H9 (cell line): ENCODE results near the gene GBGT1. TPM values are rescaled to one million over a fixed set of nuclear protein-coding genes. Genes with fewer than 3 reads are reported as not detected.

ENCODE experiments used
- DNase-seq: peaks from one replicate; pipeline ENCODE4 v3.0.0-alpha.2; 2017
- H2AFZ ChIP-seq: one replicate; pipeline ENCODE4 v1.6.1; 2013; ENCODE audit warnings: mild to moderate bottlenecking, low read length, control low read depth, moderate library complexity
- H2AK5ac ChIP-seq: 2 replicates; pipeline ENCODE4 v1.6.1; 2013; ENCODE audit warnings: low read length, control low read depth, mixed read lengths; ENCODE audit not compliant: insufficient read length
- H2BK120ac ChIP-seq: one replicate; pipeline ENCODE4 v1.6.1; 2013; ENCODE audit warnings: low read depth, mild to moderate bottlenecking, low read length, control low read depth, inconsistent platforms; ENCODE audit not compliant: poor library complexity, severe bottlenecking
- H2BK12ac ChIP-seq: 2 replicates; pipeline ENCODE4 v1.6.1; 2013; ENCODE audit warnings: low read length, control low read depth, mixed read lengths, low read depth; ENCODE audit not compliant: insufficient read length
- H2BK15ac ChIP-seq: 2 replicates; pipeline ENCODE4 v1.6.1; 2013; ENCODE audit warnings: low read depth, low read length, control low read depth
- H2BK20ac ChIP-seq: one replicate; pipeline ENCODE4 v1.6.1; 2013; ENCODE audit warnings: low read depth, mild to moderate bottlenecking, low read length, control low read depth, inconsistent platforms; ENCODE audit not compliant: poor library complexity, severe bottlenecking
- H2BK5ac ChIP-seq: 2 replicates; pipeline ENCODE4 v1.6.1; 2013; ENCODE audit warnings: low read length, control low read depth, mixed read lengths; ENCODE audit not compliant: insufficient read length
- H3K14ac ChIP-seq: 2 replicates; pipeline ENCODE4 v1.6.1; 2013; ENCODE audit warnings: low read length, control low read depth; ENCODE audit not compliant: insufficient read depth
- H3K18ac ChIP-seq: 2 replicates; pipeline ENCODE4 v1.6.1; 2013; ENCODE audit warnings: low read depth, mild to moderate bottlenecking, mixed read lengths, low read length, control low read depth; ENCODE audit not compliant: insufficient read length
- H3K23ac ChIP-seq: 2 replicates; pipeline ENCODE4 v1.6.1; 2013; ENCODE audit warnings: low read length, control low read depth, mixed read lengths, low read depth; ENCODE audit not compliant: insufficient read length
- H3K23me2 ChIP-seq: 2 replicates; pipeline ENCODE4 v1.6.1; 2013; ENCODE audit warnings: low read depth, mild to moderate bottlenecking, mixed read lengths, low read length, control low read depth; ENCODE audit not compliant: insufficient read length, poor library complexity, severe bottlenecking
- H3K27ac ChIP-seq: 2 replicates; pipeline ENCODE4 v1.5.1; 2013; ENCODE audit warnings: low read length, control low read depth, mixed read lengths, low read depth; ENCODE audit not compliant: insufficient read length
- H3K27me3 ChIP-seq: 2 replicates; pipeline ENCODE4 v1.6.1; 2013; ENCODE audit warnings: low read length, control low read depth, inconsistent platforms; ENCODE audit not compliant: insufficient read depth
- H3K4ac ChIP-seq: 2 replicates; pipeline ENCODE4 v1.6.1; 2013; ENCODE audit warnings: low read depth, mild to moderate bottlenecking, control low read depth, inconsistent platforms, low read length, moderate library complexity
- H3K4me1 ChIP-seq: 2 replicates; pipeline ENCODE4 v1.6.1; 2013; ENCODE audit warnings: low read length, control low read depth, inconsistent platforms; ENCODE audit not compliant: insufficient read depth
- H3K4me2 ChIP-seq: 2 replicates; pipeline ENCODE4 v1.6.1; 2013; ENCODE audit warnings: low read length, control low read depth, mixed read lengths; ENCODE audit not compliant: insufficient read length, insufficient read depth
- H3K56ac ChIP-seq: 2 replicates; pipeline ENCODE4 v1.6.1; 2013; ENCODE audit warnings: low read depth, mild to moderate bottlenecking, mixed read lengths, low read length, control low read depth; ENCODE audit not compliant: insufficient read length
- H3K79me1 ChIP-seq: 2 replicates; pipeline ENCODE4 v1.6.1; 2013; ENCODE audit warnings: low read depth, mild to moderate bottlenecking, moderate library complexity, low read length, control low read depth, inconsistent platforms; ENCODE audit not compliant: insufficient read depth, poor library complexity, severe bottlenecking
- H3K79me2 ChIP-seq: 2 replicates; pipeline ENCODE4 v1.6.1; 2013; ENCODE audit warnings: low read length, control low read depth, inconsistent platforms; ENCODE audit not compliant: insufficient read depth
- H3K9ac ChIP-seq: 2 replicates; pipeline ENCODE4 v1.6.1; 2013; ENCODE audit warnings: low read length, control low read depth, mixed read lengths; ENCODE audit not compliant: insufficient read length; ENCODE audit errors: extremely low read depth
- H3K9me3 ChIP-seq: one replicate; pipeline ENCODE4 v1.6.1; 2013; ENCODE audit warnings: low read depth, low read length, inconsistent platforms; ENCODE audit not compliant: control insufficient read depth
- H3T11ph ChIP-seq: one replicate; pipeline ENCODE4 v1.6.1; 2013; ENCODE audit warnings: mild to moderate bottlenecking, low read length, control low read depth, inconsistent platforms
- H4K20me1 ChIP-seq: one replicate; pipeline ENCODE4 v1.6.1; 2013; ENCODE audit not compliant: control insufficient read depth, insufficient read length, insufficient read depth
- H4K5ac ChIP-seq: 2 replicates; pipeline ENCODE4 v1.6.1; 2013; ENCODE audit warnings: low read depth, mild to moderate bottlenecking, mixed read lengths, low read length, control low read depth; ENCODE audit not compliant: insufficient read length
- H4K8ac ChIP-seq: replicated peaks from 2 replicates; pipeline ENCODE4 v1.6.1; 2013; ENCODE audit warnings: low read length, control low read depth, mixed read lengths, low read depth; ENCODE audit not compliant: insufficient read length
- H4K91ac ChIP-seq: 2 replicates; pipeline ENCODE4 v1.6.1; 2013; ENCODE audit warnings: low read depth, mild to moderate bottlenecking, moderate library complexity, mixed read lengths, low read length, control low read depth; ENCODE audit not compliant: insufficient read length
- H3K27ac Mint-ChIP-seq, 3 experiments: 2 replicates in 2 of 3; 3 replicates in 1 of 3; pipeline ENCODE4 v1.8.0; 2020 to 2021; ENCODE audit warnings: mixed read lengths in 3 of 3, mild to moderate bottlenecking in 1 of 3, moderate library complexity in 1 of 3
- H3K27me3 Mint-ChIP-seq: 2 replicates; pipeline ENCODE4 v1.8.0; 2021; ENCODE audit warnings: low read depth, mild to moderate bottlenecking, moderate library complexity, mixed read lengths
- H3K36me3 Mint-ChIP-seq, 3 experiments: 2 replicates in 2 of 3; 3 replicates in 1 of 3; pipeline ENCODE4 v1.8.0; 2020 to 2021; ENCODE audit warnings: low read depth in 3 of 3, mixed read lengths in 3 of 3; ENCODE audit not compliant: insufficient read depth in 1 of 3
- H3K4me1 Mint-ChIP-seq, 2 experiments: 2 replicates each; pipeline ENCODE4 v1.8.0; 2020; ENCODE audit warnings: mixed read lengths in 2 of 2
- H3K4me3 Mint-ChIP-seq, 2 experiments: 2 replicates in 1 of 2; 3 replicates in 1 of 2; pipeline ENCODE4 v1.8.0; 2020 to 2021; ENCODE audit warnings: mild to moderate bottlenecking in 2 of 2, mixed read lengths in 2 of 2, moderate library complexity in 1 of 2
- H3K9me3 Mint-ChIP-seq, 2 experiments: 2 replicates in 1 of 2; 3 replicates in 1 of 2; pipeline ENCODE4 v1.8.0; 2020; ENCODE audit warnings: mild to moderate bottlenecking in 2 of 2, mixed read lengths in 2 of 2, moderate library complexity in 1 of 2
- WGBS: extraction: QIAGEN DNeasy Blood & Tissue Kit; methylation state at CpG from one replicate; pipeline ENCODE4 v1.1.7; 2013; ENCODE audit warnings: missing lambda C conversion rate, low lambda C conversion rate, mixed read lengths; ENCODE audit not compliant: insufficient read length; ENCODE audit errors: extremely low coverage; 5-methylcytosine and 5-hydroxymethylcytosine counted together
- total RNA-seq: library from RNA; stranded (reverse); gene quantifications from 2 replicates; pipeline ENCODE4 v1.2.1, GENCODE V29; 2021
- TF ChIP-seq, protein P1 (sequence below): fragments of 200-600 bp; sonication (generic); conservative IDR thresholded peaks from 3 replicates; pipeline ENCODE4 v1.8.0; 2021; ENCODE audit warnings: antibody characterized with exemption, mild to moderate bottlenecking

GBGT1 gene
- total RNA-seq, 1 experiment from 2014 or later = 9.3 TPM

GRCh38 chr9:133133681-133134387, 29.9 kb downstream of the GBGT1 start:
- Histone ChIP-seq H3K4me2 (no peak overlapping the region), H3T11ph (no peak overlapping the region), H3K9ac (no peak overlapping the region), H3K23ac (no peak overlapping the region), H2AFZ (no peak overlapping the region), H3K4me1 (no peaks in the 10 kb centered on the region), H4K5ac (no peak overlapping the region), H4K8ac (no peak overlapping the region), H2AK5ac (no peak overlapping the region), H3K56ac (no peak overlapping the region), H2BK120ac (no peak overlapping the region), H2BK15ac (no peak overlapping the region; the same call in 1 of the 2 replicates), H3K18ac (peak overlapping the region; percentile 82), H3K27me3 (no peaks in the 10 kb centered on the region), H3K23me2 (peaks cover 3% of the 10 kb centered on the region), H3K9me3 (no peaks in the 10 kb centered on the region), H3K14ac (peak overlapping the region; percentile 81), H2BK5ac (no peak overlapping the region), H3K79me1 (no peaks in the 10 kb centered on the region), H3K27ac (no peak overlapping the region), H2BK20ac (no peak overlapping the region), H3K4ac (peak overlapping the region; percentile 74), H3K79me2 (no peaks in the 10 kb centered on the region), H4K20me1 (no peaks in the 10 kb centered on the region), H4K91ac (peak overlapping the region; percentile 53), H2BK12ac (peak overlapping the region; percentile 29)
- Mint-ChIP-seq H3K36me3 (no peaks in the 10 kb centered on the region), H3K9me3 (no peaks in the 10 kb centered on the region), H3K4me1 (peaks cover 7 to 20% of the 10 kb centered on the region in 2 experiments; a peak in 3 of 4 replicates), H3K27me3 (peaks cover 2% of the 10 kb centered on the region; the same call in 1 of the 2 replicates), H3K4me3 (no peak overlapping the region), H3K27ac (peak overlapping the region; percentile 84 to 96 (median 88); a peak in 5 of 7 replicates)
- WGBS = no CpG with 5 or more reads among the region's 21 CpGs
- DNase-seq = peak; percentile 72
- TF ChIP-seq, protein P1, sequence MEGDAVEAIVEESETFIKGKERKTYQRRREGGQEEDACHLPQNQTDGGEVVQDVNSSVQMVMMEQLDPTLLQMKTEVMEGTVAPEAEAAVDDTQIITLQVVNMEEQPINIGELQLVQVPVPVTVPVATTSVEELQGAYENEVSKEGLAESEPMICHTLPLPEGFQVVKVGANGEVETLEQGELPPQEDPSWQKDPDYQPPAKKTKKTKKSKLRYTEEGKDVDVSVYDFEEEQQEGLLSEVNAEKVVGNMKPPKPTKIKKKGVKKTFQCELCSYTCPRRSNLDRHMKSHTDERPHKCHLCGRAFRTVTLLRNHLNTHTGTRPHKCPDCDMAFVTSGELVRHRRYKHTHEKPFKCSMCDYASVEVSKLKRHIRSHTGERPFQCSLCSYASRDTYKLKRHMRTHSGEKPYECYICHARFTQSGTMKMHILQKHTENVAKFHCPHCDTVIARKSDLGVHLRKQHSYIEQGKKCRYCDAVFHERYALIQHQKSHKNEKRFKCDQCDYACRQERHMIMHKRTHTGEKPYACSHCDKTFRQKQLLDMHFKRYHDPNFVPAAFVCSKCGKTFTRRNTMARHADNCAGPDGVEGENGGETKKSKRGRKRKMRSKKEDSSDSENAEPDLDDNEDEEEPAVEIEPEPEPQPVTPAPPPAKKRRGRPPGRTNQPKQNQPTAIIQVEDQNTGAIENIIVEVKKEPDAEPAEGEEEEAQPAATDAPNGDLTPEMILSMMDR = no peak
